HepG2 (cell line): ENCODE data around the gene CDK11B. TPM values are rescaled to one million over a fixed set of nuclear protein-coding genes. Genes with fewer than 3 reads are reported as not detected.
"Not testable (repeated sequence)": the region's sequence is repeated elsewhere in the genome, so short reads cannot be mapped to it uniquely, and the experiment has no call there.

ENCODE experiments used
- ATAC-seq: fragments of 200-7000 bp; cut with Tn5 transposase; 3 replicates; pipeline ENCODE4 v1.9.1; 2020; ENCODE audit warnings: mild to moderate bottlenecking, moderate library complexity
- BruUV-seq: library from RNA; stranded (reverse); fragments of 400-500 nt; replicated peaks from 2 replicates; lab custom pipeline; 2021; lab: Mats Ljungman, UMichigan
- CTCF ChIA-PET: fragments of 300-600 bp; formaldehyde crosslinking; extraction: SDS; loops from one replicate; lab custom pipeline; 2021; ENCODE audit warnings: low total read pairs, inconsistent platforms, low intra/inter-chr PET ratio; lab: Yijun Ruan, JAX
- POLR2A ChIA-PET: fragments of 350-600 bp; sonication (Branson Sonifier 250); formaldehyde crosslinking; loops from one replicate; lab custom pipeline; 2020; ENCODE audit warnings: antibody characterized with exemption, inconsistent platforms; lab: Yijun Ruan, JAX
- DNase-seq: peaks from one replicate; pipeline ENCODE4 v3.0.0-alpha.2; 2015; ENCODE audit warnings: low spot score
- FAIRE-seq: peaks from 3 replicates; lab custom pipeline; 2011; peaks lifted over from hg19 to GRCh38; lab: Jason Lieb, UNC
- H2AFZ ChIP-seq: one replicate; pipeline ENCODE4 v1.6.1; 2011; ENCODE audit warnings: low read length, inconsistent platforms
- H3K27ac ChIP-seq: fragments of 300-600 bp; 3 replicates; pipeline ENCODE4 v1.8.0; 2011; ENCODE audit warnings: mixed run types, mild to moderate bottlenecking, mixed read lengths, low read length, inconsistent platforms; ENCODE audit not compliant: insufficient read depth; ENCODE audit errors: extremely low read length
- H3K27me3 ChIP-seq, 2 experiments: fragments of 200-600 bp in 1 of 2; 2 replicates in 1 of 2; 3 replicates in 1 of 2; pipeline versions ENCODE4 v1.6.0 to v1.8.0; 2011; ENCODE audit warnings: low read length in 2 of 2, mild to moderate bottlenecking in 2 of 2, moderate library complexity in 2 of 2, inconsistent platforms in 1 of 2; ENCODE audit not compliant: insufficient read depth in 2 of 2, control insufficient read depth in 1 of 2
- H3K36me3 ChIP-seq, 2 experiments: fragments of 200-600 bp in 1 of 2; replicated peaks in 1 of 2; 2 replicates in 1 of 2; 3 replicates in 1 of 2; pipeline versions ENCODE4 v1.5.1 to v1.8.0; 2011; ENCODE audit warnings: low read length in 2 of 2, inconsistent platforms in 1 of 2; ENCODE audit not compliant: insufficient read depth in 2 of 2, control insufficient read depth in 1 of 2
- H3K4me1 ChIP-seq: 2 replicates; pipeline ENCODE4 v1.5.1; 2012; ENCODE audit warnings: low read length, inconsistent platforms; ENCODE audit not compliant: insufficient read depth
- H3K4me2 ChIP-seq: 2 replicates; pipeline ENCODE4 v1.6.0; 2011; ENCODE audit warnings: low read depth, low read length, inconsistent platforms
- H3K4me3 ChIP-seq, 3 experiments: fragments of 200-600 bp in 1 of 3; sonication (generic), shearing (Covaris generic) in 1 of 3; replicated peaks in 1 of 3; 2 replicates each; pipeline ENCODE4 v1.5.1; 2011 to 2016; ENCODE audit warnings: low read length in 3 of 3, inconsistent platforms in 2 of 3, low read depth in 2 of 3, mild to moderate bottlenecking in 2 of 3, control low read depth in 1 of 3, mixed read lengths in 1 of 3; ENCODE audit not compliant: insufficient read depth in 1 of 3
- H3K79me2 ChIP-seq: one replicate; pipeline ENCODE4 v1.6.1; 2011; ENCODE audit warnings: low read length, inconsistent platforms; ENCODE audit not compliant: insufficient read depth
- H3K9ac ChIP-seq: 2 replicates; pipeline ENCODE4 v1.6.0; 2011; ENCODE audit warnings: mild to moderate bottlenecking, low read depth, low read length, inconsistent platforms; ENCODE audit not compliant: insufficient read depth
- H3K9me3 ChIP-seq: 2 replicates; pipeline ENCODE4 v1.5.1; 2012; ENCODE audit warnings: mild to moderate bottlenecking, low read length
- H4K20me1 ChIP-seq: 2 replicates; pipeline ENCODE4 v1.6.0; 2011; ENCODE audit warnings: inconsistent platforms, mild to moderate bottlenecking, low read length, moderate library complexity; ENCODE audit not compliant: insufficient read depth
- KMT2A ChIP-seq: sonication (generic); formaldehyde crosslinking; IDR thresholded peaks from 2 replicates; pipeline ENCODE4 v1.4.0; 2020; ENCODE audit warnings: missing genetic modification reagents
- NFE2L2 ChIP-seq: fragments of 150-350 bp; IDR thresholded peaks from 2 replicates; pipeline ENCODE4 v1.6.1; 2014; ENCODE audit warnings: low read length
- SP4 ChIP-seq: sonication (generic); formaldehyde crosslinking; IDR thresholded peaks from 2 replicates; pipeline ENCODE4 v1.8.1; 2023; ENCODE audit warnings: mild to moderate bottlenecking, missing genetic modification reagents
- ZNF703 ChIP-seq: sonication (generic); formaldehyde crosslinking; IDR thresholded peaks from 2 replicates; pipeline ENCODE4 v1.5.1; 2020; ENCODE audit warnings: missing genetic modification reagents, mild to moderate bottlenecking, moderate library complexity, borderline replicate concordance
- WGBS: methylation state at CpG from one replicate; pipeline ENCODE4 v1.1.6; 2017; ENCODE audit warnings: low lambda C conversion rate; 5-methylcytosine and 5-hydroxymethylcytosine counted together
- in situ Hi-C: cut with HindIII; loops from 2 replicates; pipeline ENCODE4 v1.10.0; 2017; ENCODE audit warnings: low pct_unique_long_range_greater_than_20kb; ENCODE audit not compliant: extremely low pct_ligation_motif_present
- intact Hi-C: fragments of 100-400 bp; cut with micrococcal nuclease; formaldehyde crosslinking; loops from one replicate; pipeline ENCODE4 v1.10.0; 2022; ENCODE audit not compliant: unreplicated experiment
- polyA plus RNA-seq, 8 experiments: library from polyadenylated mRNA; depleted of rRNA in 3 of 8; stranded (reverse) in 7 of 8; unstranded in 1 of 8; fragments of >200 nt; fragmentation: Illumina TruSeq in 4 of 8; extraction: Trizol in 4 of 8; gene quantifications; 2 replicates each; pipeline versions ENCODE4 v1.2.1 to v1.2.3, GENCODE V29; 2011 to 2016; ENCODE audit warnings: low read depth in 4 of 8, missing spikeins in 1 of 8, mixed read lengths in 1 of 8; ENCODE audit not compliant: insufficient read depth in 1 of 8
- total RNA-seq, 5 experiments: library from RNA; depleted of rRNA; stranded (reverse); fragments of >200 nt; fragmentation: Illumina TruSeq; extraction: Trizol; gene quantifications; 2 replicates each; pipeline ENCODE4 v1.2.3, GENCODE V29; 2016; ENCODE audit warnings: low read depth in 1 of 5
- TF ChIP-seq, protein P1 (sequence below): IDR thresholded peaks from 2 replicates; pipeline ENCODE4 v1.4.0; 2020; ENCODE audit warnings: mild to moderate bottlenecking, missing genetic modification reagents

CDK11B gene
- total and polyA plus RNA-seq, 2 of the 13 experiments (the other 11 are each of a cell fraction or from before 2014, with no cell fraction given): 3.6 to 15.1 TPM

DNA sequence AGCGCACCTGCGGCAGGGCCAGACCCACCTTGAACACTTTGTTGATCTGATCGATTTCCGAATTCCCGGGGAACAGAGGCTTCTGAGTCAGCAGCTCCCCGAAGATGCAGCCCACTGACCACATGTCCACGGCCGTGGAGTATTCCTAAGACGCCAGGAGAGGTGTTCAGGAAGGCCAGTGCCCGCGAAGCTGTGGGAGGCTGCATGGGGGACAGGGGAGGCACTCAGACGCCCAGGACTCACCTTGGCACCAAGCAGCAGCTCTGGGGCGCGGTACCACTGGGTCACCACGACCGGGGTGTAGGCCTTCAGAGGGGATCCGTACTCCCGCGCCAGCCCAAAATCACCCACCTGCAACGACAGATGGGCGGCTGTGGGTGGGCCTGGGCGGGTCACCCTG lies 45.0 kb upstream of the CDK11B start (continued):
- TF ChIP-seq, protein P1, sequence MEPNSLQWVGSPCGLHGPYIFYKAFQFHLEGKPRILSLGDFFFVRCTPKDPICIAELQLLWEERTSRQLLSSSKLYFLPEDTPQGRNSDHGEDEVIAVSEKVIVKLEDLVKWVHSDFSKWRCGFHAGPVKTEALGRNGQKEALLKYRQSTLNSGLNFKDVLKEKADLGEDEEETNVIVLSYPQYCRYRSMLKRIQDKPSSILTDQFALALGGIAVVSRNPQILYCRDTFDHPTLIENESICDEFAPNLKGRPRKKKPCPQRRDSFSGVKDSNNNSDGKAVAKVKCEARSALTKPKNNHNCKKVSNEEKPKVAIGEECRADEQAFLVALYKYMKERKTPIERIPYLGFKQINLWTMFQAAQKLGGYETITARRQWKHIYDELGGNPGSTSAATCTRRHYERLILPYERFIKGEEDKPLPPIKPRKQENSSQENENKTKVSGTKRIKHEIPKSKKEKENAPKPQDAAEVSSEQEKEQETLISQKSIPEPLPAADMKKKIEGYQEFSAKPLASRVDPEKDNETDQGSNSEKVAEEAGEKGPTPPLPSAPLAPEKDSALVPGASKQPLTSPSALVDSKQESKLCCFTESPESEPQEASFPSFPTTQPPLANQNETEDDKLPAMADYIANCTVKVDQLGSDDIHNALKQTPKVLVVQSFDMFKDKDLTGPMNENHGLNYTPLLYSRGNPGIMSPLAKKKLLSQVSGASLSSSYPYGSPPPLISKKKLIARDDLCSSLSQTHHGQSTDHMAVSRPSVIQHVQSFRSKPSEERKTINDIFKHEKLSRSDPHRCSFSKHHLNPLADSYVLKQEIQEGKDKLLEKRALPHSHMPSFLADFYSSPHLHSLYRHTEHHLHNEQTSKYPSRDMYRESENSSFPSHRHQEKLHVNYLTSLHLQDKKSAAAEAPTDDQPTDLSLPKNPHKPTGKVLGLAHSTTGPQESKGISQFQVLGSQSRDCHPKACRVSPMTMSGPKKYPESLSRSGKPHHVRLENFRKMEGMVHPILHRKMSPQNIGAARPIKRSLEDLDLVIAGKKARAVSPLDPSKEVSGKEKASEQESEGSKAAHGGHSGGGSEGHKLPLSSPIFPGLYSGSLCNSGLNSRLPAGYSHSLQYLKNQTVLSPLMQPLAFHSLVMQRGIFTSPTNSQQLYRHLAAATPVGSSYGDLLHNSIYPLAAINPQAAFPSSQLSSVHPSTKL (CRISPR knock-in tag): no peak
- TF ChIP-seq KMT2A (CRISPR knock-in tag) (no peak), SP4 (no peak), NFE2L2 (no peak), ZNF703 (CRISPR knock-in tag) (no peak)

DNA sequence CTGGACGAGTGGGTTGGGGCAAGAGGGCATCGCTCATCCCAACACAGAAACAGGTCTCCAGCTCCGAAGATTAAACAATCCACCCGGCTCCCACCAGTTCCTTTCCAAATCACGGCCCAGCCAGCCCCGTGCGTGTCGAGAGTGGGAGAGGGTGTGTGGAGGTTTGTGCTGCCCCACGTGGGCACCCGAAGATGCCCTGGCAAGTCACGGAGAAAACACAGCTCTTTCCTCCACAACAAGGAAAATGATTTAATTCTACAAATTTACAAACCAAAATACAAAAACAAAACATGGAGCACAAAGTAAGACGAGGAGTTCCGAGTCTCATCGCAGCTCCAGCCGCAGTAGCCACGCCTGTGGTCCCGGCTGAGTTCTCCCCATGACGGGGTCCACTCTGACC lies 43.7 kb upstream of the CDK11B start:
- H3K36me3 ChIP-seq, intact Hi-C loops, in situ Hi-C loops, H3K27me3 ChIP-seq, ATAC-seq, H3K4me1 ChIP-seq, FAIRE-seq, POLR2A ChIA-PET, H3K4me2 ChIP-seq, H3K79me2 ChIP-seq, H4K20me1 ChIP-seq, H3K9me3 ChIP-seq, H2AFZ ChIP-seq, DNase-seq, H3K9ac ChIP-seq, H3K4me3 ChIP-seq, CTCF ChIA-PET, H3K27ac ChIP-seq, BruUV-seq: not testable (repeated sequence)
- WGBS: 94% methylated on average over 9 of the region's 18 CpGs

- WGBS: no CpG with 5 or more reads among the region's 33 CpGs
- H3K79me2 ChIP-seq, H3K4me3 ChIP-seq, H3K9ac ChIP-seq, BruUV-seq, intact Hi-C loops, in situ Hi-C loops, POLR2A ChIA-PET, H3K27me3 ChIP-seq, CTCF ChIA-PET, ATAC-seq, H3K4me1 ChIP-seq, H3K9me3 ChIP-seq, H3K4me2 ChIP-seq, H3K27ac ChIP-seq, H3K36me3 ChIP-seq, FAIRE-seq, DNase-seq, H4K20me1 ChIP-seq, H2AFZ ChIP-seq: not testable (repeated sequence)
These were observed 41.8 kb upstream of the CDK11B start for GRCh38 chr1:1700557-1700956.

GRCh38 chr1:1700067-1700466 lies 41.3 kb upstream of the CDK11B start:
- H3K27ac ChIP-seq, H3K79me2 ChIP-seq, H3K36me3 ChIP-seq, H4K20me1 ChIP-seq, FAIRE-seq, H3K4me2 ChIP-seq, in situ Hi-C loops, H3K4me3 ChIP-seq, ATAC-seq, H3K4me1 ChIP-seq, H3K9me3 ChIP-seq, H2AFZ ChIP-seq, H3K9ac ChIP-seq, CTCF ChIA-PET, H3K27me3 ChIP-seq, intact Hi-C loops, POLR2A ChIA-PET, DNase-seq, BruUV-seq: not testable (repeated sequence)
- WGBS: no CpG with 5 or more reads among the region's 45 CpGs
